Measurements from ENCODE around the gene SMIM22.

Gene SMIM22

GRCh38 chr16:4795181-4795827 lies at the start of gene SMIM22:
Gene SMIM22, plus strand, starts transcription at chr16:4795369. Its CDS starts 366 bp downstream, at chr16:4795735.
- DNase-seq = no peak

GRCh38 chr16:4746215-4746614 lies 49.0 kb upstream of the SMIM22 start:
- no peak for DNase-seq

- no peak for DNase-seq
Observed at GRCh38 chr16:4746991-4747574, 48.1 kb upstream of the SMIM22 start.

GRCh38 chr16:4747906-4748681 lies 47.1 kb upstream of the SMIM22 start:
- DNase-seq = no peak

GRCh38 chr16:4748682-4749411 lies 46.3 kb upstream of the SMIM22 start:
- no peak for DNase-seq

GRCh38 chr16:4749700-4750257 lies 45.4 kb upstream of the SMIM22 start:
- no peak for DNase-seq

GRCh38 chr16:4750896-4751295 lies 44.3 kb upstream of the SMIM22 start:
- no peak for DNase-seq

GRCh38 chr16:4752351-4753100 lies 42.6 kb upstream of the SMIM22 start:
- no peak for DNase-seq

GRCh38 chr16:4753227-4753626 lies 41.9 kb upstream of the SMIM22 start:
- DNase-seq = no peak

GRCh38 chr16:4754865-4755264 lies 40.3 kb upstream of the SMIM22 start:
- DNase-seq = no peak

- DNase-seq = no peak
Observed at GRCh38 chr16:4755687-4756086, 39.5 kb upstream of the SMIM22 start.

GRCh38 chr16:4760221-4760910 lies 34.8 kb upstream of the SMIM22 start:
- DNase-seq = no peak

- no peak for DNase-seq
Observed at GRCh38 chr16:4762205-4762604, 33.0 kb upstream of the SMIM22 start.

GRCh38 chr16:4763791-4764190 lies 31.4 kb upstream of the SMIM22 start:
- DNase-seq = no peak

- DNase-seq = no peak
Observed at GRCh38 chr16:4765511-4766474, 29.4 kb upstream of the SMIM22 start.

GRCh38 chr16:4766875-4767628 lies 28.1 kb upstream of the SMIM22 start, which contains the start of gene ZNF500:
Gene ZNF500, minus strand, starts transcription at chr16:4767162. Its CDS starts 1,184 bp downstream, at chr16:4765978.
- DNase-seq = peak; percentile 94

GRCh38 chr16:4767872-4768548 lies 27.2 kb upstream of the SMIM22 start:
- DNase-seq = no peak

GRCh38 chr16:4768549-4769305 lies 26.4 kb upstream of the SMIM22 start:
- peak; percentile 84 for DNase-seq

All from stimulated activated naive CD4-positive, alpha-beta T cell treated with Interleukin-2 at 50 U/mL for 16 hours (primary cell).